ENCODE results near the gene HIGD1C. TPM values are rescaled to one million over a fixed set of nuclear protein-coding genes. Genes with fewer than 3 reads are reported as not detected.

Gene HIGD1C
- polyA plus RNA-seq, 1 experiment: not detected

GRCh38 chr12:50990147-50990727 lies 37.9 kb downstream of the HIGD1C start:
- POLR2A ChIA-PET: no interaction called here
- no peak for TF ChIP-seq CTCF (IDR thresholded peaks at IDR 0.05; ENCODE audit: insufficient read depth, low read depth, low read length)
- no peak for DNase-seq (ENCODE audit: low read depth)
- H3K36me3 ChIP-seq (ENCODE audit: control insufficient read depth, insufficient read depth, low read length): peaks cover 18% of the 10 kb centered on the region
- no peaks in the 10 kb centered on the region for H3K27me3 ChIP-seq (ENCODE audit: control insufficient read depth, insufficient read depth, low read length)
- CTCF ChIA-PET: interaction anchor here (1.2 to 6.3 kb wide), 3 partner anchors 21 to 224 kb away, joined by 3 to 64 read pairs (median 4); partner anchors contain the start of gene ATF1
- H3K4me3 ChIP-seq (ENCODE audit: low read depth, low read length): no peak overlapping the region

- ChIA-PET POLR2A (no interaction called here), CTCF (interaction anchor here (1.2 kb wide), 1 partner anchor 20 kb away, joined by 4 read pairs; no protein-coding TSS in a partner anchor)
- Histone ChIP-seq H3K27me3 (ENCODE audit: control insufficient read depth, insufficient read depth, low read length) (no peaks in the 10 kb centered on the region), H3K4me3 (ENCODE audit: low read depth, low read length) (no peak overlapping the region), H3K36me3 (ENCODE audit: control insufficient read depth, insufficient read depth, low read length) (peaks cover 23% of the 10 kb centered on the region)
- no peak for TF ChIP-seq CTCF (IDR thresholded peaks at IDR 0.05; ENCODE audit: insufficient read depth, low read depth, low read length)
- no peak for DNase-seq (ENCODE audit: low read depth)
Observed at GRCh38 chr12:50990791-50991190, 38.4 kb downstream of the HIGD1C start.

- POLR2A ChIA-PET: no interaction called here
- Histone ChIP-seq H3K36me3 (ENCODE audit: control insufficient read depth, insufficient read depth, low read length) (peaks cover 24% of the 10 kb centered on the region), H3K27me3 (ENCODE audit: control insufficient read depth, insufficient read depth, low read length) (no peaks in the 10 kb centered on the region), H3K4me3 (ENCODE audit: low read depth, low read length) (no peak overlapping the region)
- CTCF ChIA-PET: interaction anchor here (0.6 to 1.2 kb wide), 2 partner anchors 20 to 178 kb away, joined by 3 to 4 read pairs; no protein-coding TSS in a partner anchor
- no peak for TF ChIP-seq CTCF (IDR thresholded peaks at IDR 0.05; ENCODE audit: insufficient read depth, low read depth, low read length)
- DNase-seq (ENCODE audit: low read depth): no peak
Observed at GRCh38 chr12:50991291-50991690, 38.9 kb downstream of the HIGD1C start.

- Histone ChIP-seq H3K27me3 (ENCODE audit: control insufficient read depth, insufficient read depth, low read length) (no peaks in the 10 kb centered on the region), H3K36me3 (ENCODE audit: control insufficient read depth, insufficient read depth, low read length) (peaks cover 27% of the 10 kb centered on the region), H3K4me3 (ENCODE audit: low read depth, low read length) (no peak overlapping the region)
- ChIA-PET CTCF (no interaction called here), POLR2A (interaction anchor here (0.6 kb wide), 1 partner anchor 351 kb away, joined by 3 read pairs; no protein-coding TSS in a partner anchor)
- DNase-seq (ENCODE audit: low read depth): no peak
- no peak for TF ChIP-seq CTCF (IDR thresholded peaks at IDR 0.05; ENCODE audit: insufficient read depth, low read depth, low read length)
Observed at GRCh38 chr12:50992819-50993218, 40.5 kb downstream of the HIGD1C start.

GRCh38 chr12:50999093-50999492 lies 46.7 kb downstream of the HIGD1C start:
- no peak for TF ChIP-seq CTCF (IDR thresholded peaks at IDR 0.05; ENCODE audit: insufficient read depth, low read depth, low read length)
- H3K27me3 ChIP-seq (ENCODE audit: control insufficient read depth, insufficient read depth, low read length): no peaks in the 10 kb centered on the region
- POLR2A ChIA-PET: interaction anchor here (0.6 kb wide), 1 partner anchor 85 kb away, joined by 3 read pairs; no protein-coding TSS in a partner anchor
- no peak overlapping the region for H3K4me3 ChIP-seq (ENCODE audit: low read depth, low read length)
- no peak for DNase-seq (ENCODE audit: low read depth)
- CTCF ChIA-PET: interaction anchor here (1.0 to 1.1 kb wide), 2 partner anchors 10 to 342 kb away, joined by 3 read pairs; no protein-coding TSS in a partner anchor
- H3K36me3 ChIP-seq (ENCODE audit: control insufficient read depth, insufficient read depth, low read length): peaks cover 15% of the 10 kb centered on the region

Data from BJ (cell line).